ENCODE data around the gene RRP9.
"Not testable (repeated sequence)": the region's sequence is repeated elsewhere in the genome, so short reads cannot be mapped to it uniquely, and the experiment has no call there.

RRP9 gene

GRCh38 chr3:51904034-51904823, 37.5 kb downstream of the RRP9 start:
- DNase-seq (ENCODE audit: low read depth in 2 of 2): no peak

- DNase-seq (ENCODE audit: low read depth in 2 of 2): not testable (repeated sequence)
Observed at GRCh38 chr3:51902361-51902760, 39.3 kb downstream of the RRP9 start.

DNA sequence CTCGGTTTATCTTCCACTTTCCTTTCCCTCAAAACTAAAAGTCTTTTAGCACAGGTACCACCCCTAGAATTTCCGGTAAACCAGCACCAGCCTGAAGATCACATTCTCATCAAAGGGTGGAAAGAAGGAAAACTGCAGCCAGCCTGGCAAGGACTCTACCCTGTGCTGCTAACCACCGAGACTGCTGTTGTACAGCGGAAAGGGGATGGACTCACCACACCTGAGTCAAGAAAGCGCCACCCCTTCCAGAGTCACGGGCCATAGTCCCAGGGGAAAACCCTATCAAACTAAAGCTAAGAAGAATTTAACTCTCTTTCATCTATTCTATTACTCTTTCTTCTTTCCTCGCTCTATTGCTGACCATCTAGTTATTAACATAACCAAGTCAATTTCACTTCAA, 41.7 kb downstream of the RRP9 start:
- DNase-seq (ENCODE audit: low read depth in 2 of 2): not testable (repeated sequence)

DNA sequence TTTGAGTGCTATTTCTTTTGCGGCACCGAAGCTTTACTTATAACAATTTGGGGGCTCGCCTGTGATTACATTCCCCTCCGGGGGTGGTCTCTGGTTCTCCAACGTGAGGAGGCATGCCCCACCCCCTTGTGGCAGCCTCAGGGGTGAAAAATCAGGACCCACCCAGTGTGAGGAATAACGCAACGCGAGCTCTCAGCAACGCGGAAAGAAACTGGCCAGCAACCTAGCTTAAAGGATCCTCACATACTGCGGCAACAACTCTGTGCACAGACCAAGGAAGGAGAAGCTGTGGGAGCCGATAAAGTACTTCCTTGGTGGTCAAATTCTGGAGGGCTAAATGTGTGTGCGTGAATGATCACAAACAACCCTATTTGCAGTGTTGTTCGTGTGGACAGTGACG, 44.3 kb downstream of the RRP9 start:
- no peak for DNase-seq (ENCODE audit: low read depth in 2 of 2)

- no peak for DNase-seq (ENCODE audit: low read depth in 2 of 2)
Observed at GRCh38 chr3:51896607-51897305, 44.9 kb downstream of the RRP9 start.

DNA sequence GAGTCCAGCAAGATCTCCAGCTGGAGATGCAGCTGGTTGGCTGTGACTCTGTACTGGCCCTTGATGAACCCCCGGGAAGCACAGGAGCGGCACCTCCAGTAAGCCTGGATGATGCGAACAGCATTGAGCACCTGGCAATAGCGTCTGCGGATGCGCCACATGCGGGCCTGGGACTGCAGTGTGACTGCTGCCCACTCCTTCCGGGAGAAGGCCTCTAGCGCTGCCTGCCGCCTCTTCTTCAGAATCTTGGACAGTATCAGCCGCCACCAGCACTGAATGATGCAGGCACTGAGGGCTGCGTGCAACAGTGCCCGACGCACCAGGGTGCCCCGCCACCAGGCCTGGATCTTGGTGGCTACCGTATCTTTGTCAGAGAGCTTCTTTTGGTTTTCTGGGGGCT, 46.8 kb downstream of the RRP9 start:
- no peak for DNase-seq (ENCODE audit: low read depth in 2 of 2)

DNA sequence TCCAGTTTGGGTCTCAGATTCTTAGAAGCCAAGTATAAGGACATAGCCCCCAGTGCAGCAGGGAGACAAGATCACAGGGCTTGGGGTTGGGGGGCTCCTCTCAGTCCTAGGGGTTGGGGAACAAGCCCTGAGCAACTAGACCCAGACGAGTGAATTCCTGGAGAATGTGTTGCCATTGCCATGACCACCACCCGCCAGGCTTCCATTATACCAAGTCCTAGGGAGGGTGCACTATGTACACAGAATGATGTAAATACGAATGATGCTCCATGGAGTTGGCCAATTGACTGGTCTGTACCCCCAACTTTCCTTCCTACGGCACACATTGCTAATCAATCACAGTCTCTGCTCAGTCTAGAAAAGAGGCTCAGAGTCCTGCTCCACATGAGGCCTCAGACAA, 47.3 kb downstream of the RRP9 start:
- DNase-seq (ENCODE audit: low read depth in 2 of 2): no peak

- no peak for DNase-seq (ENCODE audit: low read depth in 2 of 2)
Observed at GRCh38 chr3:51891242-51892039, 50.3 kb downstream of the RRP9 start.

DNA sequence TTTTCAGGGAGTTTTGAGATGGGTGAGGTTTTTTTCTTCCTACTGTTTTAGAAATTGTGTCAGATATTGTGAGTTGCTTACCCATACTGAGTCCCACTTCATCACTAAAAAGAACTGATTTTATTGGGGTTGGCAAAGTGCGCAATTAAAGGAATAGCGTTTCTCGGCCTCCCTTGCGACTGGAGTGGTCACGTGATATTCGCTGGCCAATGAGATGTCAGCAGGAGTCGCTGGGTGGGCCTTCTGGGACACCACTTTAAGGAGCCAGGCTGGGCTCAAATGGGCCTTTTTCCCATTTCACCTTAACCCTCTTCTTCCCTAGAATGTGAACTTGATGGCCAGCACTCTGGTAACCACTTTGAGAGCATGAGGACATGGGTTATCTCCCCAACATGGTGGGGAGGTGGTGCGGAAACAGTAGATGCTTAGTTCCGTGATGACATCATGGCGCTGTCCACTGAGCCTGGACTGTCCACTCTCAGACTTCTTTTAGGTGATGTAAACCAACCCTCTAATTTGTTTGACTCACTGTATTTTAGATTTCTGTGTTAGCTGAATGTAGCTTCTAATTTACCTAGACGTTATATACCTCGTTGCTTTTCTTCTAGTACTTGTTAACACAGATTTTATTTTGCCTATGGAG, 53.1 kb downstream of the RRP9 start:
- no peak for DNase-seq (ENCODE audit: low read depth in 2 of 2)

- DNase-seq (ENCODE audit: low read depth in 2 of 2): no peak
Observed at GRCh38 chr3:51887620-51888019, 54.1 kb downstream of the RRP9 start.

DNA sequence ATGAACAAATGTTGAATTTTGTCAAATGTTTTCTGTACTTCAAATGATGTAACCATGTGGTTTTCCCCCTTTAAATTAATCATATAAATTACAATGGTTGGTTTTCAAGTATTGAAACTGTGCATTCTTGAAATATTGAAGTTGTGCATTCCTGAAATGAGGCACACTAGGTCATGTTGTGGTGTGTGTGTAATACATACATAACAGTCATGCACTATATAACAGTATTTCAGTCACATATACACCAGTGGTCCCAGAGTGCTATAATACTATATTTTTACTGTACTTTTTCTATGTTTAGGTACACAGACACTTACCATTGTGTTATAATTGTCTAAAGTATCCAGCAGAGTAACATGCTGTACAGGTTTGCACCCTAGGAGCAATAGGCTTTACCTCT, 55.3 kb downstream of the RRP9 start:
- no peak for DNase-seq (ENCODE audit: low read depth in 2 of 2)

Data from activated CD8-positive, alpha-beta memory T cell treated with anti-CD3 and anti-CD28 coated beads for 4 hours (primary cell).